Right lobe of liver (tissue), 4 donors: ENCODE results near the gene SIRPA.

Experiments used
- POLR2A ChIP-seq: fragments of 450-650 bp; IDR thresholded peaks from one replicate; pipeline ENCODE4 v1.6.1; 2017; ENCODE audit warnings: antibody characterized with exemption, mild to moderate bottlenecking
- TF ChIP-seq, protein P1 (sequence below), 4 donors: fragments of 200-600 bp in 3 of 4; fragments of 450-650 bp in 1 of 4; IDR thresholded peaks; one replicate each; pipeline versions ENCODE4 v1.5.1 to v1.8.0; 2016 to 2022; ENCODE audit warnings: antibody characterized with exemption in 4 of 4, mild to moderate bottlenecking in 2 of 4
- donor health status: DM: no; HTN: no; CAD: no.
- donor health status: DM: no; HTN: no; CAD: no.
- donor health status: DM: no; HTN: yes; CAD: no.

DNA sequence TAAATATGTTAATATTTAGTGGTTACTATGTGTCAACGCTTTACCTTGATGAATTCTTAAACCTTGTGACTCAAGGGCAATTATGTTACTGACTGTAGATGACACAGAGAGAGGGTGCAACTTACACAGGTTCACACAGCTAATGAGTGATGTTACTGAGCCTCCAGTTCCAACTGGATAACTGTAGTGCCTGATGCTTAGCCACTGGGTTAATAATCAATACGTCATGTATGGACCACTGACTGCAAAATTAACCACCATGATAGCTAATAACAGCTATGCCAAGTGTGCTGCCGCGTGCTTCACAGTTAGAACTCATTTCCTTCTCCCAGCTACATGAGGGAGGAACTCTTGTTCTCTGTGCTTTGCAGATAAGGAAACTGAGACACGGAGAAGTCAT, 45.4 kb downstream of the SIRPA start:
- TF ChIP-seq, protein P1, sequence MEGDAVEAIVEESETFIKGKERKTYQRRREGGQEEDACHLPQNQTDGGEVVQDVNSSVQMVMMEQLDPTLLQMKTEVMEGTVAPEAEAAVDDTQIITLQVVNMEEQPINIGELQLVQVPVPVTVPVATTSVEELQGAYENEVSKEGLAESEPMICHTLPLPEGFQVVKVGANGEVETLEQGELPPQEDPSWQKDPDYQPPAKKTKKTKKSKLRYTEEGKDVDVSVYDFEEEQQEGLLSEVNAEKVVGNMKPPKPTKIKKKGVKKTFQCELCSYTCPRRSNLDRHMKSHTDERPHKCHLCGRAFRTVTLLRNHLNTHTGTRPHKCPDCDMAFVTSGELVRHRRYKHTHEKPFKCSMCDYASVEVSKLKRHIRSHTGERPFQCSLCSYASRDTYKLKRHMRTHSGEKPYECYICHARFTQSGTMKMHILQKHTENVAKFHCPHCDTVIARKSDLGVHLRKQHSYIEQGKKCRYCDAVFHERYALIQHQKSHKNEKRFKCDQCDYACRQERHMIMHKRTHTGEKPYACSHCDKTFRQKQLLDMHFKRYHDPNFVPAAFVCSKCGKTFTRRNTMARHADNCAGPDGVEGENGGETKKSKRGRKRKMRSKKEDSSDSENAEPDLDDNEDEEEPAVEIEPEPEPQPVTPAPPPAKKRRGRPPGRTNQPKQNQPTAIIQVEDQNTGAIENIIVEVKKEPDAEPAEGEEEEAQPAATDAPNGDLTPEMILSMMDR (IDR thresholded peaks at IDR 0.05), result no peak
- TF ChIP-seq POLR2A, result no peak
